Stomach (tissue), 9 donors: ENCODE data around the gene CCDC78. TPM values are rescaled to one million over a fixed set of nuclear protein-coding genes. Genes with fewer than 3 reads are reported as not detected.

Experiments
- DNase-seq, 2 donors: peaks; one replicate each; pipeline versions ENCODE4 v3.0.0 to v3.0.0-alpha.2; 2013 to 2019
- H3K27ac ChIP-seq, 5 donors: fragments of 200-600 bp in 4 of 5; sonication (generic) in 4 of 5; one replicate each; pipeline ENCODE4 v1.5.1; 2013 to 2019; ENCODE audit warnings: mild to moderate bottlenecking in 1 of 5, moderate library complexity in 1 of 5
- H3K27me3 ChIP-seq, 3 donors: fragments of 200-600 bp; sonication (generic); one replicate each; pipeline ENCODE4 v1.5.1; 2017 to 2019; ENCODE audit warnings: mixed run types in 1 of 3
- H3K36me3 ChIP-seq, 4 donors: fragments of 200-600 bp; sonication (generic); 1 replicate in 3 of 4; 2 replicates in 1 of 4; pipeline ENCODE4 v1.5.1; 2016 to 2019
- H3K4me1 ChIP-seq, 4 donors: fragments of 200-600 bp; sonication (generic); one replicate each; pipeline ENCODE4 v1.5.1; 2016 to 2019
- H3K4me3 ChIP-seq, 4 donors: fragments of 200-600 bp; sonication (generic) in 3 of 4; one replicate each; pipeline ENCODE4 v1.5.1; 2016 to 2019; ENCODE audit warnings: mild to moderate bottlenecking in 1 of 4
- H3K9me3 ChIP-seq, 4 donors: fragments of 200-600 bp; sonication (generic); one replicate each; pipeline ENCODE4 v1.5.1; 2016 to 2019
- CTCF ChIP-seq, 7 experiments: fragments of 450-650 bp in 4 of 7; fragments of 200-600 bp in 3 of 7; sonication (generic) in 3 of 7; IDR thresholded peaks; one replicate each; pipeline ENCODE4 v1.5.1; 2016 to 2019; ENCODE audit warnings: antibody characterized with exemption in 7 of 7, control low read depth in 2 of 7, mild to moderate bottlenecking in 1 of 7
- EP300 ChIP-seq: sonication (generic); formaldehyde crosslinking; IDR thresholded peaks from one replicate; pipeline ENCODE4 v1.6.1; 2017; ENCODE audit warnings: antibody characterized with exemption
- POLR2A ChIP-seq, 4 donors: fragments of 450-650 bp; IDR thresholded peaks; one replicate each; pipeline ENCODE4 v1.6.1; 2016; ENCODE audit warnings: antibody characterized with exemption in 4 of 4, control low read depth in 2 of 4, mild to moderate bottlenecking in 1 of 4, moderate library complexity in 1 of 4
- POLR2AphosphoS5 ChIP-seq, 3 donors: sonication (generic); formaldehyde crosslinking; IDR thresholded peaks; one replicate each; pipeline ENCODE4 v1.6.1; 2016; ENCODE audit warnings: antibody characterized with exemption in 3 of 3
- WGBS, 5 donors: extraction: QIAGEN DNeasy Blood & Tissue Kit in 3 of 5; methylation state at CpG; one replicate each; pipeline versions ENCODE4 v1.1.5 to v1.1.7; 2013 to 2018; 5-methylcytosine and 5-hydroxymethylcytosine counted together
- intact Hi-C: fragments of 100-400 bp; cut with DNase I; formaldehyde crosslinking; loops from one replicate; pipeline ENCODE4 v1.15.1; 2023; ENCODE audit warnings: low total_unique reads
- polyA plus RNA-seq, 3 donors: library from polyadenylated mRNA; stranded (reverse); fragments of 200-250 nt; gene quantifications; one replicate each; pipeline ENCODE4 v1.2.3, GENCODE V29; 2013
- total RNA-seq, 5 donors: library from RNA; depleted of rRNA; stranded (reverse); fragments of >200 nt; gene quantifications; one replicate each; pipeline versions ENCODE4 v1.1.0 to v1.2.3, GENCODE V29; 2014 to 2016
- donor health status: healthy with polysubstance abuse.
- donor health status: Bipolar disorder and iron deficiency.
- donor health status: healthy.

Gene CCDC78
- total and polyA plus RNA-seq, 8 donors: 1.3 to 14.3 (median 1.5) TPM; not detected in 4

- intact Hi-C loops: no loop called here
- H3K27me3 ChIP-seq: peaks cover 0 to 18% (median 0%) of the 10 kb centered on the region in 3 donors
- TF ChIP-seq EP300 (no peak), POLR2A (IDR thresholded peaks at IDR 0.05) (no peak), CTCF (IDR thresholded peaks at IDR 0.05) (no peak), POLR2AphosphoS5 (IDR thresholded peaks at IDR 0.05) (no peak)
- 71 to 78% (median 75%) methylated on average over 13 to 21 of the region's 21 CpGs for WGBS, 5 donors
- H3K9me3 ChIP-seq: no peaks in the 10 kb centered on the region
- no peak for DNase-seq
- H3K4me3 ChIP-seq: no peak overlapping the region
- H3K4me1 ChIP-seq: peaks cover 49 to 78% (median 75%) of the 10 kb centered on the region in 4 donors
- peak overlapping the region in 3 of 5 donors; percentile 62 to 95 (median 93) for H3K27ac ChIP-seq
- H3K36me3 ChIP-seq: peaks cover 27 to 33% (median 30%) of the 10 kb centered on the region in 4 donors
Measured at GRCh38 chr16:678209-678857, 47.9 kb downstream of the CCDC78 start.

GRCh38 chr16:677316-678190 lies 48.7 kb downstream of the CCDC78 start:
- intact Hi-C loops: no loop called here
- H3K27ac ChIP-seq: no peak overlapping the region
- no peak for DNase-seq
- H3K4me3 ChIP-seq: peak overlapping the region in 1 of 4 donors; percentile 9
- H3K4me1 ChIP-seq: peaks cover 41 to 70% (median 67%) of the 10 kb centered on the region in 4 donors
- WGBS, 5 donors: 42 to 60% (median 47%) methylated on average over 31 to 57 of the region's 57 CpGs
- TF ChIP-seq EP300 (no peak), CTCF (IDR thresholded peaks at IDR 0.05) (no peak), POLR2A (IDR thresholded peaks at IDR 0.05) (no peak), POLR2AphosphoS5 (IDR thresholded peaks at IDR 0.05) (no peak)
- peaks cover 0 to 18% (median 0%) of the 10 kb centered on the region in 3 donors for H3K27me3 ChIP-seq
- H3K9me3 ChIP-seq: no peaks in the 10 kb centered on the region
- H3K36me3 ChIP-seq: peaks cover 27 to 33% (median 31%) of the 10 kb centered on the region in 4 donors

- Histone ChIP-seq H3K9me3 (no peaks in the 10 kb centered on the region), H3K27me3 (peaks cover 0 to 18% (median 0%) of the 10 kb centered on the region in 3 donors), H3K36me3 (peaks cover 27 to 33% (median 31%) of the 10 kb centered on the region in 4 donors), H3K4me1 (peaks cover 34 to 63% (median 61%) of the 10 kb centered on the region in 4 donors), H3K4me3 (peak overlapping the region in 1 of 4 donors; percentile 9), H3K27ac (no peak overlapping the region)
- no peak for TF ChIP-seq CTCF (IDR thresholded peaks at IDR 0.05)
- peak in 1 of 3 donors; percentile 53 for TF ChIP-seq POLR2AphosphoS5 (IDR thresholded peaks at IDR 0.05)
- peak; percentile 83 to 93 for DNase-seq
- intact Hi-C loops: no loop called here
- WGBS, 5 donors: 43 to 63% (median 44%) methylated on average over 16 to 23 of the region's 23 CpGs
Measured at GRCh38 chr16:676913-677312, 49.3 kb downstream of the CCDC78 start.

GRCh38 chr16:676565-676902 lies 49.7 kb downstream of the CCDC78 start:
- DNase-seq: no peak
- no peaks in the 10 kb centered on the region for H3K9me3 ChIP-seq
- TF ChIP-seq POLR2A (IDR thresholded peaks at IDR 0.05): no peak
- no peak for TF ChIP-seq CTCF (IDR thresholded peaks at IDR 0.05)
- no peak for TF ChIP-seq EP300
- TF ChIP-seq POLR2AphosphoS5 (IDR thresholded peaks at IDR 0.05): no peak
- intact Hi-C loops: no loop called here
- peaks cover 0 to 18% (median 0%) of the 10 kb centered on the region in 3 donors for H3K27me3 ChIP-seq
- H3K36me3 ChIP-seq: peaks cover 27 to 33% (median 31%) of the 10 kb centered on the region in 4 donors
- H3K4me1 ChIP-seq: peaks cover 31 to 60% (median 57%) of the 10 kb centered on the region in 4 donors
- H3K27ac ChIP-seq: no peak overlapping the region
- no peak overlapping the region for H3K4me3 ChIP-seq
- 80 to 90% (median 87%) methylated on average over 20 to 21 of the region's 21 CpGs for WGBS, 5 donors
